T-helper 2 cell (primary cell): ENCODE measurements around the gene POP4.

ENCODE experiments used
- DNase-seq, 5 experiments: peaks; one replicate each; pipeline versions ENCODE4 v3.0.0 to v3.0.0-alpha.2; 2012 to 2022

The POP4 gene

GRCh38 chr19:29576761-29577648 lies 29.1 kb upstream of the POP4 start:
- peak in 1 of 5 experiments; percentile 15 for DNase-seq

GRCh38 chr19:29577649-29577963 lies 28.5 kb upstream of the POP4 start:
- DNase-seq = no peak

- no peak for DNase-seq
Observed at GRCh38 chr19:29578349-29578748, 27.7 kb upstream of the POP4 start.

DNA sequence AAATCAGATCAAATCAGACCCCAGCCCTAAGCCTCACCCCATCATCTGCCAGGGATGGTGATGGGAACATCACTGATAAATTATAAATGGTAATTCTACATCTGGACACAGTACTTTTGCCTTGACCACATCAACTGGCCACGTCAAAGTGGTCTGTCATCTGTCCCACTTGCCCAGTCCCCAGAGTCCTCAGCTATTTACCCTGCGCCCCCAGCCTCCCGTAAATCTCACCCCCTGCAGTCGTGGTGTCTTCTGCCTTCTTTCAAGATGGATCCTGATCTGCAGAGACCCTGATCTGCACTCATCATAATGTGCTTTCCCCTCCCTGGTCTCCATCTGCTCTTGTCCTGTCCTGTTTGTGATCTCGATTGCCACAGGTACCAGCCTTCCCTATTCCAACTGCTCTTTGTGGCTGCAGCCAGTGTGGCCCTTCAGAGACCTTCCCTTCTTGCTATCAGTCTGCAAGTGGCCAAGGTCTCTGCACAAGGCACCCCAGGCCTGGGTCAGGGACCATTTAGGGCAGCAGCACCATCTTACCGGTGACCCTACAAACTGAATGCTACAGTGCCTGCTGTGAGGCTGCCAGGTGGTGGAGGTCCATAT lies 26.7 kb upstream of the POP4 start:
- DNase-seq = no peak

DNA sequence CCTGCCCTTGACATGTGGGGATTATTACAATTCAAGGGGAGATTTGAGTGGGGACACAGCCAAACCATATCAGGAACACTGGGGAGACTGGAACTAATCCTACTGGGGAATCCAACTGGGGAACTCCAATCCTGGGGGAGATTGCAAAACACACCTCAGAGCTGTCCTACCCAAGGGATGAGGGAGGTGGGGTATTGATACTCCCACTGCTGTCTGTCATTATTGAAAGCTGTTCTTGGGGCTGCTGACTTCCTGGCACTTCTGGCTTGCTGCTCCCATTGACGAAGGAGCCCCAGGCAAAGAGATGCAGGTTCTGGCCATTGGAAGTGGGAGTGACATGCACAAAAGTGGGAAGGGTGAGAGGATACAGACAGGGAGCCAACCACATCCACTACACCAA lies 24.7 kb upstream of the POP4 start:
- DNase-seq = no peak

DNA sequence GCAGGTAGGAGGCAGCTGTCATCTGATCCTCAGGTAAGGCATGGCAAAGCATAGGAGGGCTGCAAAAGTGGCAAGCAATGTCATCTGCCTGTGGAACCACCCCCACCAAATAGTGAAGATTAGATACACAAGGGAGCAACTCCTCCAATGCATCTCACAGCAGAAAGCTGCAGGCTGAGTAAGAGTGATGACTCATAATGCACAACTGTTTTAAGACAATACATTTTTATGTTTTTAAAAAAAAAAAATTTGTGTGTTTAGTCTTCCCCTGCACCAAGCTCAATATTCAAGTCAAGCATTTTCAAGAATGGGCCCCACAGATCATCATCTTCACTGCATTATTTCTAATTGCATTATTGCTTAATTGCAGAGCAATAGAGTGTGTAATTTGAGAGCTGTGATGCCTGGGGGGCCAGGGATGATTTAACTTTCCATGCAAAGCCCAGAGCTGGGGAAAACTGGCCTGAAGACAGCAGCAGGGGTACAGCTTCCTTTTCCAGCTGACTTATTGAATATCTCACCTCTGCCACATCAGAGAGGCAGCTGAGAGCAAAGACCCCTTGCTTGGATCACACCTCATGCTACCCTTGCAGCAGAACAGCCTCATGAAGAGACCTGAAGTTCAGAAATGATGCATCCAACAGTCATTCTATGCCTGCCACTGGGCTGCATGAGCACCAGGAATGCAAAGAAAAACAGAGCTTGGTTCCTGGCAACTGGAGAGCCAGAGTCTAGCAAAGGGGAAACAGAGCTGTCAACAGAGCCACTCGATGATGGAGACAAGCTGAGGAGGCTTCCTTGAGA lies 22.7 kb upstream of the POP4 start:
- peak in 1 of 5 experiments; percentile 64 for DNase-seq

GRCh38 chr19:29586401-29586800 lies 19.7 kb upstream of the POP4 start:
- DNase-seq = no peak

DNA sequence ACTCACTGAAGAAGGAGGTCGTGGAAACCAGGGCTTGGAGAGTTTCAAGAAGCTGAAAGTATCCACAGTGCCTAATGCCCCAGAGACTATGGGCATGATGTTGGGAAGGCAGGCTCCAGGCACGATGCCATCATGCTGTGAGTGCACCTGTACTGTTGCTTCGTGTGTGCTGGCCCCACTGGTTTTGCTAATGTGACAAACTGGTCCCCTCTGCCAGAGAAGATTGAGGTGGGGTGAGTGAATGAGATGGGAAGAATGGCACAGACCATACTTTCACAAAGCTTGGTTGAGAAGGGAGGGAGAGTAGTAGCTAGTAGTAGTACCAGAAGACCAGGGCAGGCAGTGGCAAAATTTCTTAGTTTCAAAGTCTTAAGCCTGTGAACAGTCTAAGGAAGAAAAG lies 19.0 kb upstream of the POP4 start:
- no peak for DNase-seq

GRCh38 chr19:29587518-29587986 lies 18.5 kb upstream of the POP4 start:
- peak in 4 of 5 experiments; percentile 8 to 99 (median 39) for DNase-seq

- DNase-seq = no peak
Observed at GRCh38 chr19:29588095-29588494, 18.0 kb upstream of the POP4 start.

- peak in 1 of 5 experiments; percentile 38 for DNase-seq
Observed at GRCh38 chr19:29590278-29590677, 15.8 kb upstream of the POP4 start.

DNA sequence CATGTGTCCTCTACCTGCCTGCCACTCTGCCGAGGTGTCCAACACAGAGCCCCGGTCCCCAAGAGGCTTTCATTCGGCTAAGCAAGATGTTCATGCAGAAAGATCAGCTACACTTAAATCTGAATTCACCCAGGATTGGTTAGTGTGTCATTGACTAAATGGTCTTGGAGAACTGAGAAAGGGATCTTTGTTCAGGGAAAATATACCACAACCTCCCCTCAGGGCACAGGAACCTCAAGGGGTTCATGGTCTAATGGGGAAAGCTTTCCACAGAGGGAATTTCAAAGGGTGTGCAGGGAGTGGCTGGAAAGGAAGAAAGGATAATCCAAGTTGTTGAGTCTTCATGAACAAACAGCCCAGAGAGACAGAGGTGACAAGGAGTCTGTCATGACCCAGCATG lies 14.4 kb upstream of the POP4 start:
- no peak for DNase-seq

DNA sequence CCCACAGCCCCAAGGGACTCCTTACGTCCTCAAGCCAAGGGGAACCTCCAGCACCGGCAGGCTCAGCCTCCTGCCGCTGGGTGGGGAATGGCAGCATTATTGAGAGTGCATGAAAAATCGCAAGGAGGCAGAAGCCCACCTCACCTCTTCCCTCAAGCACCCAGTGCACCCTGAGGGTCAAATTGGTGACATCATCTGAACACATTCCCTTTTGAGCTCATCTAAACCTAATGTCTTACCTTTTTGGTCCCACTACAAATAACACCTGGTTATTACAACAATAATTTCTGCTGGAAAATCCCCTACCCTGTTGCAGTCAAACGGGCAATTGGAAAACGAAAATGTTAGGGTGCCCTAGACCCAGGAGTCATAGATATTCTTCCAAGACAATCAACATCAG lies 12.2 kb upstream of the POP4 start:
- DNase-seq = no peak

- DNase-seq = no peak
Observed at GRCh38 chr19:29596080-29596727, 9.9 kb upstream of the POP4 start.

DNA sequence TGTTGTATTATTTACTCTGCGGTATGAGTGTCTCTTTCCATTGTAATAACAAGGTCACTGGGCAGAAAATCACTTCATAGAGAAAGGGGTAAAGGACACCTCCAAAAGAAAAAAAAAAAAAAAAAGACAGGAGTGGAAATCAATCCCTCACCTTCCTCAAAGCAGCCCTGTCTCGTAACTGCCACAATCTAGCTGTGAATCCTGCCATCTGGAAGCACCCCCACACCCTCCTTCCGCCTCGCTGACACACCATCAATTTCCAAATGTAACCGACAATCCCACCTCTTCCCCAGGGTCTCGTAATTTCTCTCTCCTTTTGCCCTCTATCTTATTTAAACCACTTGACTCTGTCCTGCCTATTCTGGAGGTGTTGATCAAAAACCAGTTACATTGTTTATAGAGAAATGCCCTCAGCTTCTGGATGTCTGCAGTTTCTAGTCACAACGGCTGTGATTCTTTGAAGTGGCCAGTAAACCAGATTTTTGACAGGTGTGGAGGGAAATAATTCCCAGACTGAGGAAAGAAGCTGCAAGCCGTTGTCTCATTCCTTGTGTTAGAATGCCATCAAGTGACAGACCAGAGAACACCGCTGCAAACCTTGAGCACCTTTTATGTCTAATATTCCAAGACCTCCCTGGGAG lies 9.1 kb upstream of the POP4 start:
- no peak for DNase-seq

DNA sequence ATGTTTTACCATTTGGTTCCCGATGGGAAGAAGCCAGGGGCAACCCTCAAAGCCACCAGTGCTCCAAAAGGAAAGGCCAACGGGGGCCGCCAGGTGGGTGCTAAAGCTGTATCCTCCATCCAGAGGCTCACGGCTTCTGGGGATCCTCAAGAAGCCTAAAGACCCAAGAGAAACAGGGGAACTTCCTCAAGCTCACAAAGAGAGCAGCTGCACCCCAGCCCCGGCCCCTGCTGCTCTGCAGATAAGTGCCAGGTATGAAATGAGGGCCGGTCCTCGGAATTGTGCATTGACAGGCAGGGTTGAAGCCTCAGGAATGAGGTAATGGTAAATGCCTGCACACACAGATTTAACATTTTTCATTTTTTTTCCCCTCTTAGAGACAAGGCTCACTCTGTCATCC lies 8.0 kb upstream of the POP4 start:
- DNase-seq = no peak

DNA sequence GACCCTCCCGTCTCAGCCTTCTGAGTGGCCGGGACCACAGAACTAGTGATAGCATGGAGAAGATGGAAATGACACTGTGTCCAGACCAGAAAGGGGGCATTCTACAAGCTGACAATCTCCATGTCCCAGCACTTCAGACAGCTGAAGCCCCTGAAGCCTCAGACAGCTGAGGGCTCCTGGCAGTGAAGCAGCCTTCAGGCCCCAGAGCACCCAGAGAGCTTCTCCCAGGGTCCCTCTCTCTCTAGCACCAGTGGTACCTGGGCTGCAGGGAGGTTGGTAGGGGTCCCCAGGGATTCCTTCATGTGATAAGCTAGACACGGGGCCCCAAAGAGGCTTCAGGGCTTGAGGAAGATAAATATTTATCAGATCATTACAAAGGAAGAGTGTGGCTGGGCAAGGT lies 7.6 kb upstream of the POP4 start:
- no peak for DNase-seq

- DNase-seq = no peak
Observed at GRCh38 chr19:29603308-29603707, 2.8 kb upstream of the POP4 start.

GRCh38 chr19:29606420-29606747 lies 301 bp downstream of the POP4 start:
- DNase-seq = no peak

DNA sequence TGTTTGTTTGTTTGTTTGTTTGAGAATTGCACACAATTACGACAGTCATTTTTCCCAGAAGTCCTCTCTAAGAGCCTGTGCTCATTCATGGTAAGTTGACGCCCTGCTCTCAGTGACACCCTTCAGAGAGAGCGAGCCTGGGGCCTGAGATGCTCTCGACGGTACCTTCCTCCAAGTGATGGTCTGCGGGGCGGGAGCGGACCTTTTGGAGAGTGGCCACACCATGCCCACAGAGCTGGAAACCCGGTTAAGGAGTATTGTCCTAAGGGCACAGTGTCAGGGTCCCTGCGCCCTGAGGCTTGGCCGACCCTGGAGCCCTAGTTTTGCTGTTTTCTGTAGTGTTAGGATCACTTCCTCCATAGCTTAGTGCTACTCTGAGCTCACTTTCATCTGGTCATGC lies 3.6 kb downstream of the POP4 start:
- no peak for DNase-seq

- no peak for DNase-seq
Observed at GRCh38 chr19:29610213-29610573, 4.1 kb downstream of the POP4 start.

- peak; percentile 42 to 88 (median 74) for DNase-seq
Observed at GRCh38 chr19:29610574-29611271, 4.6 kb downstream of the POP4 start.
